Testis (tissue), 3 donors: Measurements from ENCODE around the gene ANKRD18B. TPM values are rescaled to one million over a fixed set of nuclear protein-coding genes. Genes with fewer than 3 reads are reported as not detected.

Experiments
- DNase-seq: peaks from one replicate; pipeline ENCODE4 v3.0.0-alpha.2; 2019
- H3K27ac ChIP-seq, 2 donors: fragments of 200-600 bp; sonication (generic); one replicate each; pipeline ENCODE4 v1.5.1; 2019
- H3K27me3 ChIP-seq: fragments of 200-600 bp; sonication (generic); one replicate; pipeline ENCODE4 v1.5.1; 2019
- H3K36me3 ChIP-seq: fragments of 200-600 bp; sonication (generic); one replicate; pipeline ENCODE4 v1.5.1; 2017; ENCODE audit warnings: low read depth; ENCODE audit errors: missing control alignments
- H3K4me1 ChIP-seq: fragments of 200-600 bp; sonication (generic); one replicate; pipeline ENCODE4 v1.5.1; 2019
- H3K4me3 ChIP-seq, 2 donors: fragments of 200-600 bp; sonication (generic); one replicate each; pipeline ENCODE4 v1.5.1; 2017 to 2019
- H3K9me3 ChIP-seq: fragments of 200-600 bp; sonication (generic); one replicate; pipeline ENCODE4 v1.5.1; 2017
- CTCF ChIP-seq, 3 experiments: fragments of 450-650 bp in 2 of 3; fragments of 200-600 bp in 1 of 3; sonication (generic) in 1 of 3; IDR thresholded peaks; one replicate each; pipeline ENCODE4 v1.5.1; 2016 to 2019; ENCODE audit warnings: antibody characterized with exemption in 3 of 3, mild to moderate bottlenecking in 2 of 3, moderate library complexity in 1 of 3
- POLR2A ChIP-seq: fragments of 450-650 bp; IDR thresholded peaks from one replicate; pipeline ENCODE4 v1.6.1; 2017; ENCODE audit warnings: antibody characterized with exemption, mild to moderate bottlenecking, moderate library complexity
- whole genome bisulfite sequencing, 2 donors: methylation state at CpG; one replicate each; pipeline ENCODE4 v1.1.5; 2018; 5-methylcytosine and 5-hydroxymethylcytosine counted together
- intact Hi-C: fragments of 100-400 bp; cut with DNase I; formaldehyde crosslinking; loops from one replicate; pipeline ENCODE4 v1.15.1; 2023; ENCODE audit warnings: low total_unique reads
- polyA plus RNA-seq: library from polyadenylated mRNA; stranded (reverse); fragments of 350-450 nt; fragmentation: Illumina TruSeq; extraction: RNeasy Lipid Tissue Mini Kit (QIAGEN cat#74804); gene quantifications from one replicate; pipeline ENCODE4 v1.2.3, GENCODE V29; 2014; ENCODE audit warnings: low read depth, low replicate concordance; ENCODE audit not compliant: insufficient read depth
- small RNA-seq, 2 donors: library from RNA; depleted of rRNA; stranded (forward); fragments of <200 nt; gene quantifications; one replicate each; pipeline ENCODE3, GENCODE V24; 2016
- total RNA-seq, 2 donors: library from RNA; depleted of rRNA; stranded (reverse); fragments of >200 nt; gene quantifications; one replicate each; pipeline ENCODE4 v1.2.3, GENCODE V29; 2016

Gene ANKRD18B
- total and polyA plus RNA-seq, 3 donors from 2014 or later, result 6.3 to 49.4 (median 33.6) TPM

- no peak overlapping the region for H3K27ac ChIP-seq
Measured at GRCh38 chr9:33619666-33620404, 95.8 kb downstream of the ANKRD18B start.

DNA sequence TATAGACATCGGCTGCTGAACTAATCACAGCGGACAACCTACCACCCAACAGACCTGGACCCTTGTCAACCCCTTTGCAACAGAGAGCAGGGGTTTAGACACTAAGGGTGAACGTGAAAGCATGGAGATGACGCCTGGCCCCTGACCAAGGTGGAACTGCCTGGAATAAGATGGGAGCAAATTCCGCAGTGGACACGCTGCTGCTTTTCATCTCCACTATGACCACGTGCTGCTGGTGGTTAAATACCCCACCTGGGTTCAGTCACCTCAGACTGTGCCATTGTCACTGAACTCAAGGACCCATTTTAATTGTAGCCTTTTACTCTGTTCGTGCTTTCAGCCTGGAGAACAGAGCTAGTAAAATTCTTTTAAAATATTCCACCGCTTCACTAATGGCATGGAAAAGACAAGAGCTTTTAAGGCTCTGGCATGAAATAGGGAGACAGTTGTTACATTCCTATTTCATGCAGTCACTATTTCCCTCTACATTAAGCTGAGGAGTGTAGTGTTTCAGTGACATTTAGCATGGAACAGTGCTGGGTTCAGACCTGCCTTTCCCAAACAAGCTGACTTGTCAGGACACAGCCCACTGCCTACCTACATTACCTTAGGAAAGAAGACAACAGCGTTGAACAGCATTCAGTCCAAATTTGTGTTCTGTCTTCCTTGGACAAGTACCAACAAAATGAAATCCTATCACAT is 96.8 kb downstream of the ANKRD18B start:
- intact Hi-C loops, result loop anchor here (5.0 kb wide), 1 partner anchor 101 kb away; no protein-coding TSS in a partner anchor
- H3K4me3 ChIP-seq, result no peak overlapping the region
- 78 to 82% methylated on average over 10 of the region's 10 CpGs for WGBS, 2 donors
- no peak for DNase-seq
- H3K27me3 ChIP-seq, result no peaks in the 10 kb centered on the region
- no peaks in the 10 kb centered on the region for H3K36me3 ChIP-seq
- H3K27ac ChIP-seq, result no peak overlapping the region
- H3K4me1 ChIP-seq, result no peaks in the 10 kb centered on the region
- H3K9me3 ChIP-seq, result no peaks in the 10 kb centered on the region
- no peak for TF ChIP-seq POLR2A
- no peak for TF ChIP-seq CTCF (IDR thresholded peaks at IDR 0.05)

More at GRCh38 chr9:33619666-33620404, 95.8 kb downstream of the ANKRD18B start:
- 49 to 76% methylated on average over 3 of the region's 3 CpGs for WGBS, 2 donors
- intact Hi-C loops, result loop anchor here (5.0 kb wide), 1 partner anchor 102 kb away; no protein-coding TSS in a partner anchor
- TF ChIP-seq CTCF (IDR thresholded peaks at IDR 0.05), result no peak
- Histone ChIP-seq H3K27me3 (no peaks in the 10 kb centered on the region), H3K4me3 (no peak overlapping the region), H3K36me3 (no peaks in the 10 kb centered on the region), H3K4me1 (no peaks in the 10 kb centered on the region), H3K9me3 (no peaks in the 10 kb centered on the region)
- DNase-seq, result no peak

Small RNAs within 50 kb of the gene (small RNA-seq; reads per million reads assigned to genes)
- gene AL139008.1 (0 reads per million in 2 donors), gene PRSS3P4 (0 reads per million in 2 donors)

Other genes with a start within 250 kb of the ANKRD18B start
- 10 to 100 TPM; 46.7 to 48.6 TPM for gene NFX1, start 233.7 kb upstream of the ANKRD18B start, total RNA-seq
- 30.0 TPM for gene NFX1, start 233.7 kb upstream of the ANKRD18B start, polyA plus RNA-seq
- gene AQP7, start 121.7 kb upstream of the ANKRD18B start, total RNA-seq, result 10 to 100 TPM; 19.1 to 37.6 TPM
- gene AQP7, start 121.7 kb upstream of the ANKRD18B start, polyA plus RNA-seq, result 55.6 TPM
- gene AQP3, start 76.7 kb upstream of the ANKRD18B start, total RNA-seq, result 1 to 10 TPM; 4.6 to 9.0 TPM
- 6.3 TPM for gene AQP3, start 76.7 kb upstream of the ANKRD18B start, polyA plus RNA-seq
- 10 to 100 TPM; 40.4 to 45.4 TPM for gene NOL6, start 50.3 kb upstream of the ANKRD18B start, total RNA-seq
- 51.6 TPM for gene NOL6, start 50.3 kb upstream of the ANKRD18B start, polyA plus RNA-seq